ENCODE results near the gene BMP10. TPM values are rescaled to one million over a fixed set of nuclear protein-coding genes. Genes with fewer than 3 reads are reported as not detected.

Gene BMP10
- total and polyA plus RNA-seq, 5 donors, result 153 to 6,380 (median 2,689) TPM

- Histone ChIP-seq H3K27ac (ENCODE audit: low read length) (peak overlapping the region; percentile 42), H3K4me3 (ENCODE audit: low read length) (no peak overlapping the region), H3K9me3 (ENCODE audit: control insufficient read depth, low read length) (no peaks in the 10 kb centered on the region), H3K27me3 (ENCODE audit: control insufficient read depth, insufficient read depth) (no peaks in the 10 kb centered on the region), H3K4me1 (ENCODE audit: control insufficient read depth, insufficient read depth, low read length) (peaks cover 3% of the 10 kb centered on the region)
- ATAC-seq, result peak; percentile 73 to 90
- intact Hi-C loops (cut with DNase I), result no loop called here
- peak; percentile 40 to 75 (median 60) for DNase-seq
- 59% methylated on average over 15 of the region's 15 CpGs for WGBS
These were observed 48.9 kb downstream of the BMP10 start for GRCh38 chr2:68822207-68822872.

GRCh38 chr2:68819556-68819955 lies 51.6 kb downstream of the BMP10 start:
- no peak overlapping the region for H3K4me3 ChIP-seq (ENCODE audit: low read length)
- DNase-seq (no peak), ATAC-seq (no peak)
- no peak overlapping the region for H3K27ac ChIP-seq (ENCODE audit: low read length)
- H3K4me1 ChIP-seq (ENCODE audit: control insufficient read depth, insufficient read depth, low read length), result peaks cover 3% of the 10 kb centered on the region
- no peaks in the 10 kb centered on the region for H3K27me3 ChIP-seq (ENCODE audit: control insufficient read depth, insufficient read depth)
- WGBS, result 73% methylated on average over 6 of the region's 6 CpGs
- intact Hi-C loops (cut with DNase I), result no loop called here
- no peaks in the 10 kb centered on the region for H3K9me3 ChIP-seq (ENCODE audit: control insufficient read depth, low read length)

- ATAC-seq (no peak), DNase-seq (no peak)
- H3K9me3 ChIP-seq (ENCODE audit: control insufficient read depth, low read length), result no peaks in the 10 kb centered on the region
- H3K4me1 ChIP-seq (ENCODE audit: control insufficient read depth, insufficient read depth, low read length), result no peaks in the 10 kb centered on the region
- H3K27ac ChIP-seq (ENCODE audit: low read length), result no peak overlapping the region
- H3K27me3 ChIP-seq (ENCODE audit: control insufficient read depth, insufficient read depth), result no peaks in the 10 kb centered on the region
- intact Hi-C loops (cut with DNase I), result no loop called here
- H3K4me3 ChIP-seq (ENCODE audit: low read length), result no peak overlapping the region
These were observed 53.9 kb downstream of the BMP10 start for GRCh38 chr2:68817306-68817705.

Other genes with a start within 250 kb of the BMP10 start
- not detected for gene PROKR1, start 227.8 kb downstream of the BMP10 start, total RNA-seq
- 0.02 TPM for gene PROKR1, start 227.8 kb downstream of the BMP10 start, polyA plus RNA-seq
- gene ARHGAP25, start 136.6 kb downstream of the BMP10 start, total RNA-seq, result 1 to 10 TPM; 7.8 to 9.7 (median 9.1) TPM
- gene ARHGAP25, start 136.6 kb downstream of the BMP10 start, polyA plus RNA-seq, result 5.9 TPM
- not detected for gene GKN2, start 81.5 kb upstream of the BMP10 start, total RNA-seq
- gene GKN2, start 81.5 kb upstream of the BMP10 start, polyA plus RNA-seq, result not detected
- gene GKN1, start 103.2 kb upstream of the BMP10 start, total RNA-seq, result not detected
- not detected for gene GKN1, start 103.2 kb upstream of the BMP10 start, polyA plus RNA-seq
- 10 to 100 TPM; 35.4 to 49.4 (median 42.3) TPM for gene ANTXR1, start 141.8 kb upstream of the BMP10 start, total RNA-seq
- gene ANTXR1, start 141.8 kb upstream of the BMP10 start, polyA plus RNA-seq, result 13.8 TPM